GM21367 (cell line): ENCODE results near the gene DLK2.
A peak's percentile ranks its signal among the peaks of the same experiment; 100 is the strongest.
"Not testable (repeated sequence)": the region's sequence is repeated elsewhere in the genome, so short reads cannot be mapped to it uniquely, and the experiment has no call there.

Source experiments
- ATAC-seq: cut with Tn5 transposase; IDR thresholded peaks from one replicate; pipeline ENCODE4 v1.9.1; 2021; ENCODE audit not compliant: unreplicated experiment

The DLK2 gene

DNA sequence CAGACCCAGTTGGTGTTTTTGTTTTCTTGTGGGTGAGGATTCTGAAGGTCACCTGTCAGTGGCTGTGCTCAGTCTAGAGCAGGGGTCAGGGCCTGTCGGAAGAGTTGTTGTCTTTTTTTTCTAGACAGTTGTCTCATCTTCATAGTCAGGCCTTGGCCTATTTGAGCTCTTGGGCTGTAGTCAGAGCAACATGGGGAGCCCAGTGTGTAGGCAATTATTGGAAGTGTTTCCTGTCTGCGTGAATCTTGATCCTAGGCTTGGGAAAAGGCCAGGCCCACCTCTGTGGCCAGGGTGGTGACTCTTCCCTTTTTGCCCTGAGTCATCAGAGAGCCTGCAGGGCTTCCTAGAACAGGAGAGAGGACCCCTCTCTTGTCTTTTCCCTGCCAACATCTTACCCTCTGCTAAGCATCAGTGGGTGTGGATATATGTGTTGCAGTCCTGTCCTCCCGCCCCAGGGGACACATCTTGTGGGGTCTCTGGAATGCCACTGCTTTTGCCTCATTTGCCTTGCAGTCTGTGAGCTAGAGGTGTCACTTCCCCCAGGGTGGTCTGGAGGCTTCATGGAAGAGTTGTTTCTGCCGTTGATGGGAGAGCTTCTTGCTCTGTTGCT lies 33.4 kb upstream of the DLK2 start:
- ATAC-seq = no peak

GRCh38 chr6:43481591-43482236 lies 26.4 kb upstream of the DLK2 start:
- no peak for ATAC-seq

- ATAC-seq = no peak
Measured at GRCh38 chr6:43481075-43481474, 25.7 kb upstream of the DLK2 start.

- no peak for ATAC-seq
Measured at GRCh38 chr6:43478008-43478372, 22.6 kb upstream of the DLK2 start.

DNA sequence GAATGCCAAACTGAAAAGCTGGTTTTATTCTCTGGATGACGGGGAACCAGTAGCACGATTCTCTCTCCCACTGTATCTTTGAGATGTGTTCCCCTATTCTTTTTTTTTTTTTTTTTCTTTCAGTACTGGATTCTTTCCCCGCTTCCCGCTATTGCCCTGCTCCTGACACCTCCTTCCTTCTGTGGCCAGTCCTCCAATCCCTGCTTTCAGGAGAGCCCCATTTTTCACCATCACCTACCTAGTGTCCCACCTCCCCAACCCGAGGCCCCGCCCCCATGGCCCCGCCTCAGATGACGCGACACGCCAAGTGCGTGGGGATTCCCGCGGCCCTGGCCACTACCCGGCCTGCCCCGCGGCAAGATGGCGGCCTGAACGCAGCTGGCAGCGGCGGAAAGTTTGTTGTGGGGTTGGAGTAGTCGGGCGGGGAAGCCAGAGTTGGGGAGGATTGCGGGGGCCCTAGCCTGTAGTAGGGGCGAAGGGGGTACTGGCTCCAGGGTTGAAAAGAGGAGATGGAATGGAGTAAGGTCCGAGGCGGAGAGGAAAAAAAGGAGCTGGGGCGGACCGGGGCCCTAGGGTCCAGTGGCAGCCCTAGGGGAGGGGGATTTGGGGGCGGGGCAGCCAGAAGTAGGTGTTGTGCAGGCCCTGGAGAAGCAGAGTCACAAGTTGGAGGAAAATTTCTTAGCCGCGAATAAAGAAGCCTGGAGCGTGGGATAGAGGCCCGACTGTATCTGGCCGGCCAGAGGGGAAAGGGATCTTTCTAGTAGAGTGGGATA lies 22.1 kb upstream of the DLK2 start, which contains the start of gene TJAP1:
Gene TJAP1, plus strand, starts transcription at position 336 of the 773 bp plus-strand sequence. CDS start 21,432 bp downstream, outside the sequence.
- ATAC-seq = peak; percentile 92

GRCh38 chr6:43476746-43477145 lies 21.4 kb upstream of the DLK2 start:
- no peak for ATAC-seq

GRCh38 chr6:43475516-43475915 lies 20.2 kb upstream of the DLK2 start:
- ATAC-seq = no peak

- ATAC-seq = no peak
Measured at GRCh38 chr6:43472515-43472914, 17.2 kb upstream of the DLK2 start.

GRCh38 chr6:43471399-43471798 lies 16.1 kb upstream of the DLK2 start:
- no peak for ATAC-seq

- ATAC-seq = no peak
Measured at GRCh38 chr6:43469947-43470346, 14.6 kb upstream of the DLK2 start.

DNA sequence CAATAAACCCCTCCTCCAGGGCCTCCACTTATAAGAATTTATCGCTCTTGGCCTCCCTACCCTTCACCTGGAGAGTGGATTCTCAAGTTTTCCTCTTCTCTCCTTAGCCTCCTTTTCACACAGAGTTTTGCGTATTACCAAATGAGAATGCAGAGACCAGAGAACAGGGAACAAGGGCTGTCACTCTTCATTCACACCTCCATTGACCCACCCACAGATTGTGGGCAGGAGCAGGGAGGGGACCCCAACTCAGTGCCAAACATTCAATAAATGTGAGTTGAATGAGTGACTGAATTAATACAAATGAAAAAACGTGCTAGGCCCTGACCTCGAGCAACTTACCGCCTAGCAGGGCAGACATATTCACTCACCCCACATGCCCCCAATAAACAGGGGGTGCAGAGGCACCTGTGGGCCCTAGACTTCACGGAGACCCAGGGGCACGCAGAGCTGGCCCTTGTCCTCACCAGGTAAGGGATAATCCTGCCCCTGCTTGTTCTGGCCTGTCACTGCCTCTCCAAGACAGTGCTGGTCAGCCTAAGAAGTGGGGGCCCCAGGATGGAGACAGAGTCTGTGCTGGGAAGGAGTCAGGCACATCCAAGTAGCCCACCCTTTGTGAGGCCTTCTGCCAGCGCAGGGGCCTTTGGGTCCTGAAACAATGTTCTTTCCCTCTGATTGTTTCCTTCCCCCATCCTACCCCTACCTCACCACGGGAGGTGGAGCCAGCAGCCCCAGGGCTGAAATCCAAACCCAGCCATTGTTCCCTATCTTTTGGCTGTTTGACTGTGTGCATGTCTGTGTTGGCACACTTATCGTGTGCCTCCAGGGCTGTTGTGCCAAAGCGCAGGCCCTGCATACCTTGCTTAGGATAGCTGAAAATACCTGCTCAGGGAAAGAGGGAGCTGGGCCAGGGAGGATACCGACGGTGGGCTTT lies 13.7 kb upstream of the DLK2 start:
- no peak for ATAC-seq

DNA sequence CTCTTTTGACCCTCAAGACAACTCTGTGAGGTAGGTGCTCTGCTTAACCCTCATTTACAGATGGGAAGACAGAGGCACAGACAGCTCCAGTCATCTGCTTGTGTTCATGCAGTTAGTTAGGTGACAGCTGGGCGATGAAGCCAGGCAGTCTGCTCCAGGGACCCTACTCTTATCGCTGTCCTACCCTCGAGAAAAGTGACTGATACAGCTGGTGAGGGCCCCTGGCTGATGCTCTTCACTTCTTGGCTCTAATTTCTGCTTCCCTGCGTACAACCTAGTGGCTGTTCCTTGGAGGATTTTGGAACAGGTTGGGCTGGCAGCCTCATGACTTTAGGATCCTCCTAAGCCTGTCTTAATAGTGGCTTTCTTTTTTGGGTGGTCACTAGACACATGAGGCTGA lies 12.9 kb upstream of the DLK2 start:
- no peak for ATAC-seq

- ATAC-seq = no peak
Measured at GRCh38 chr6:43467752-43468151, 12.4 kb upstream of the DLK2 start.

- not testable (repeated sequence) for ATAC-seq
Measured at GRCh38 chr6:43467265-43467664, 11.9 kb upstream of the DLK2 start.

- ATAC-seq = no peak
Measured at GRCh38 chr6:43465948-43466347, 10.6 kb upstream of the DLK2 start.

DNA sequence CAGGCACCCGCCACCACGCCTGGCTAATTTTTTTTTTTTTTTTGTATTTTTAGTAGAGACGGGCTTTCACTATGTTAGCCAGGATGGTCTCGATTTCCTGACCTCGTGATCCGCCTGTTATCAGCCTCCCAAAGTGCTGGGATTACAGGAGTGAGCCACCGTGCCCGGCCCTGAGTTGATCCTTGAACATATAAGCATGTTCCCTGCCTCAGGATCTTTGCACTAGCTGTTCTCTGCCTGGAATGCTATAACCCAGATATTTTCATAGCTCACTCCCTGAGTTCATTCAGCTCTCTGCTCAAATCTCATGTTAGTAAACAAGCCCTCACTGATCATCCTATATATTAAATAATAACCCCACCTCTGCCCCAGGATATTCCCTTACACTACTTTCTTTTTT lies 9.0 kb upstream of the DLK2 start:
- no peak for ATAC-seq

- no peak for ATAC-seq
Measured at GRCh38 chr6:43461936-43462335, 6.6 kb upstream of the DLK2 start.

- no peak for ATAC-seq
Measured at GRCh38 chr6:43460032-43460431, 4.7 kb upstream of the DLK2 start.

GRCh38 chr6:43459535-43459934 lies 4.2 kb upstream of the DLK2 start:
- ATAC-seq = no peak

- ATAC-seq = not testable (repeated sequence)
Measured at GRCh38 chr6:43458154-43458553, 2.8 kb upstream of the DLK2 start.

GRCh38 chr6:43457643-43458042 lies 2.3 kb upstream of the DLK2 start:
- ATAC-seq = no peak
